Activated T-helper 9 cell treated with anti-CD3 and anti-CD28 coated beads, Interleukin-2, amount 50 U/mL, for 16 hours (primary cell): ENCODE results near the gene USH1G.

Experiments
- DNase-seq: peaks from one replicate; pipeline ENCODE4 v3.0.0-alpha.2; 2020; ENCODE audit warnings: low read depth

The USH1G gene

DNA sequence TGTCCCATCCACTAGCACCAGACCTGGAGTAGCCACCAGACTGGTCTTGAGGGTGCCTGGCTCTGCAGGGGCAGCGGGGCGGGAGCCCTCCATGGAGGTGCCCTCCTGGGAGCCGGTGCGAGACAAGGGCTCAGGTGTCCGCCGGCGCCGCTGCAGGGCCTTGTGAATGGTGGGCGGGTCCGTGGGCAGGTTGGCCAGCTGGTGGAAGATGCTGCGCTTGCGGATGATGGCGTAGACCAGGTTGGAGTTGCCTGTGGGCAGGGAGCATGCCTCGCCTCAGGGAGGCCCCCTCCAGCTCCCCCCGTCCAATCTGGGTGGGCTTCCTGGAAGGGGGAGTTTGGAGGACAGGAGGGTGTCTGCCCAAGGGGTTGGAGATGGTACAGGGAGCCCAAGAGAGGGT is 31.1 kb upstream of the USH1G start:
- no peak for DNase-seq

DNA sequence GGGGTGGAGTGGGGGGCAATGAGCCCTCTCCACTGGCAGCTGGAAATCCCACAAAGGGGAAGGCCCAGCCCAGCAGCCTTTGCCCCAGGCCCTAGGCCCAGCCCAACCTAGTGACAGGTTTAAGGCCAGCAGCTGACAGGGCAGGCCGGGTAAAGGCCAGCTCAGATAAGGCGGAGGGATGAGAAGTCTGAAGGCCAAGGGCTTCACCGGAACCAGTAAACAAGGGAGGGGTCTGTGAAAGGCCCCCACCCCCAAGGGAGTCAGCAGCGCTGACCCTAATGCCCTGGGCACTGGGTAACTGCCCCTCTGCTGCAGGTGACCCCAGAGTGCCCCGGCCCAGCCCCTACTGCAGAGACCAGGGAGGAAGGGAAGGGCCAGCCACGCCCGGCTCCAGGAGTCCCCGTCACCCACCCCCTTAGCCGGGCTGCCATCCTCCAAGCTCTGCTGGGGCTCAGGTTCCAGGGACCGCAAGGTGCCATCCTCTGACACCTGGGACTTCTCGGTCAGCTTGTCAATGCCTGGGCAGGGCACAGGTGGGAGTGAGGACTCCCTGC is 30.2 kb upstream of the USH1G start:
- DNase-seq = no peak

DNA sequence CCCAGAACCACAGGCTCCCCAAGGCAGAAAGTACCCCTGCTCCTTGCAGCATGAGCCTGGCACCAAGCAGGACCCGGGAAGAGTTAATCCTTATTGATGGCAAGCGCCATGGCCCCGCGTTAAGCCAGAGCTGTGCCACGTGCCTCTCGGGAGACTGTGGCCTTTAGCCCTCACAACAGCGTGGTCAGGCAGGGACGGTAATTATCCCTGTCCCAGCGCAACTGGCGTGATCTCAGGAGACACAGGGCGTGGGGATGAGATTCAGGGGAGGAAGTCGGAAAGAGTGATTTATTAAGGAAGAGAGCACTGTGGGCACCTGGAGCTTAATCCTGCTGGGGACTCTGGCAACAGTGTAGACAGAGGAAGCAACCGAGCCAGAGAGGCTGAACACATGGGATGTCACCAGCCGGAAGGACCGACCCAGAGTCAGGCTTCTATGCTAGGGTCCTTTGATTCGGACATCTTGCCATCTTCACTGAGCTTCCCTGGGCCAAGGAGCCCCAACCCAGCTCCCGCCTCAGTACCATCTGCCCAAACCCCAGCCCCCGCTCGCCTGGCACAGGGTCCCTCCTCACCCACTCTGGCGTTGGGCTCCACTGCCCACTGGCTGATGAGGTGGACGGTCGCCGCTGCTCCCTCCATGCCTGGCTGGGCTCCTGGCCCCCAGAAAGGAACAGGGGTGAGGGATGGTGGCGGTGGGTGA is 29.5 kb upstream of the USH1G start:
- no peak for DNase-seq

DNA sequence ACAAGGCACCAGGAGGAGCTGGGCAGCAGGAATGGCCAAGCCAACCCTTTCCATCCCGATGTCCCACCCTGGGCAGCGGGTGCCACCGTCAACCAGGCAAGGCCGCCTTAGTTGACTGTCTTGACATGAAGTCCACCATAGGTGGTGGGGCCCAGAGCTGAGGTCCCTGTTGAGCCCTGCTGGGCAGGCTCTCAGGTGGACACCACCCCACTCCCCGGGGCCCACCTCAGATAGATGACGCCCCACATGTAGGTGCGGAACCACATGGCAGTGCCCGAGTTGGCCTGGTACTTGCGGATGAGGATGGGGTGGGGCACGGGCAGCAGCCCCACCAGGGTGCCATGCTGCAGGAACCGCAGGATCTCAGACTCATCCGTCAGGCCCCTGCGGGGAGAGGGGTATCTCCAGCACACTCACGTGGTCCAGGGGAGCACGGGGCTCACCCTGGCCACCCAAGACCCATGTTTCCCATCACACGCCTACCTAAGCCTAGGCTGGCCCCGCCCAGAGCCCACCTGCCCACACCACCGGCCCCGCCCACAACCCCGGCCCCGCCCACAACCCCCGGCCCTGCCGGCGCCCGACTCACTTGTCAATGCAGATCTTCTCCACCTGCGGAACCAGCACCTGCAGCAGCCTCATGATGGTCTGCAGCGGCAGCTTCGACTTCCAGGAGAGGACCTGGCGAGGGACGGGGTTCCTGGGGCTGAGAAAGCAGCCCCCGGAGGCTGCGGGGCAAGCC is 28.8 kb upstream of the USH1G start:
- DNase-seq = no peak

DNA sequence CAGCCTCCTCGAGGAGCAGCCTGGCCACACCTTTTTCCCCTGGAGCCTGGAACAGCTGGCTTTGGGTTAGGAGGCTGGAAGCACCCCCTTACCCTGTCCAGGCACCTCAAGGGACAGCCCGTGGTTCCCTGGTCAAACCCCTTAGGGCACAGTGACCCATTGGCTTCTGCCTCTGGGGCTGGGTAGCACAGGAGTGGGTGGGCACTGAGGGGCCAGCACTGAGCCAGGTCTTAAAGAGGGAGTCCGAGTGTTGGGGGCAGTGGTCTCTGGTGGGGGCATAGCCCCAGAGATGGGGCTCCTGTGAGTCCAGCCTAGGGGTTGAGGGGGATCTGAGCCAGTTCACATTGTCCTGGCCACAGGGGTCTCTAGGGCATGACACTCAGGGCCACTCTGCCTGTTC is 28.0 kb upstream of the USH1G start:
- DNase-seq = no peak

DNA sequence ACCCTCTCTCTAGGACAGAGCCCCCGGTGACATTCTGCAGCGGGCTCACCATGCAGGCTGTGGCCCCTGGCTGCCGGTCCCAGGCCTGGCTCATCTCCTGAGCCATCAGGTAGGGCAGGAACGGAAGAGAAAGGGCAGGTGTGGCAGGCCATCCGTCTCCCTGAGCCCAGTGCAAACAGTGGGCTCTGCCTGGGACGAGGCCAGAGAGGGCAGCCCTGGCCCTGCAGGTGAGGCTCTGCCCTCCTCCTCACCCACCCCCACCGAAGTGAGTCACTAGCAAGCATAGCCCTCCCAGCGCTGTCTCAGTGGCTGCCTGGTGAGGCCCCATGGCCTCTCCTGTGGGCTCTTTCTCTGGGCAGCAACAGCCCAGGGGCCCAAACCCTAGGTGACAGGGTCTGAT is 27.2 kb upstream of the USH1G start:
- DNase-seq = no peak

DNA sequence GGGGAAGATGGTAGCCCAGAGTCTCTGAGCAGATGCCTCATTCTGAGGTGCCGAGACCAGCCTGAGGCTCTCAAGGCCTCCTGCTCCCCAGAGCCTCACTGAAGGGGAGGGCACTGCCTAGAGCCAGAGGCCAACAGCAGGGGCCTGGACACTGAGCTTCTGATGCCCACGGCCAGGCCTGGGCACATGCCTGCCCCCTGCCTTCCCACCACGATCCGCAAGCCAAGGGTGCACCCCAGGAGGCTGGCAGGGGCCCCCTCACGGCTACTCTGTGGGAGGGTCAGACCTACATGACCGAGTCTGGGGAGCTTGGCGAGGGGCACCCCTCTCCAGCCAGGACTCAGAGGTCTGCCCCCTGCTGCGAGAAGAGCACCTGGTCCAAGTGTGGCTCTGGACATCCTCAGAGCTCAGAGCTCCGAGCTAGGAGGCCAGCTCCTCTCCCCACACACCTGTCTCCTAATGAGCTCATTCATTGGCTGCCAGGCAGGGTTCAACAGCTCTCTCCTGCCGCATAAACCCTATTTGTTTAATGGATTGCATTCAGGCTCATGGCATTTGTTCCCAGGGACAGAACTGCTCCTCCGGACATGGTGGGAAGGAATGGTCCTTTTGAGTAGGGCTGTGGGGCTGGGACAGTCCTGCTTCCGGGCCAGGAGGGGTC is 26.5 kb upstream of the USH1G start:
- DNase-seq = no peak

DNA sequence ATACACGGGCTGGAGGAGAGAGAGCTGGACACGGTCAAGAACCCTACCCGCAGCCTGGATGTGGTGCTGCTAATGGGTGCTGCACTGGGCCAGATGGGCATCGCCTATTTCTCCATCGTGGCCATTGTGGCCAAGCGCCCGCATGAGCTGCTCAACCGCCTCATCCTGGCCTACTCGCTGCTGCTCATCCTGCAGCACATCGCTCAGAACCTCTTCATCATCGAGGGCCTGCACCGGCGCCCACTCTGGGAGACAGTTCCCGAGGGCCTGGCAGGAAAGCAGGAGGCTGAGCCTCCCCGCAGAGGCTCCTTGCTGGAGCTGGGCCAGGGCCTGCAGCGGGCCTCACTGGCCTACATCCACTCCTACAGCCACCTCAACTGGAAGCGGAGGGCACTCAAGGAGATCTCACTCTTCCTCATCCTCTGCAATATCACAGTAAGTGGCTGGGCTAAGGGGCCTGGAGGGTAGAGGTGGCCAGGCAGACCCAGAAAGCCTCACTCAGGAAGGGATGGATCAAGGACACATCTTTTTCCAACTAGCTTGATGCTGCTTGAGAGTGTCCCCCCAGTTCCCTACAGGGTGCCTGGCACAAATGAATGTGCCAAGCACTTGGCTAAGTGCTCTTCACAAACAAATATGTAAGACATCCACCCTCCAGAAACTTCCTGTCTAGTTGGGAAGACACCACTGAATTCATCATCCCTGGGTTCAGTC is 24.1 kb upstream of the USH1G start:
- no peak for DNase-seq

DNA sequence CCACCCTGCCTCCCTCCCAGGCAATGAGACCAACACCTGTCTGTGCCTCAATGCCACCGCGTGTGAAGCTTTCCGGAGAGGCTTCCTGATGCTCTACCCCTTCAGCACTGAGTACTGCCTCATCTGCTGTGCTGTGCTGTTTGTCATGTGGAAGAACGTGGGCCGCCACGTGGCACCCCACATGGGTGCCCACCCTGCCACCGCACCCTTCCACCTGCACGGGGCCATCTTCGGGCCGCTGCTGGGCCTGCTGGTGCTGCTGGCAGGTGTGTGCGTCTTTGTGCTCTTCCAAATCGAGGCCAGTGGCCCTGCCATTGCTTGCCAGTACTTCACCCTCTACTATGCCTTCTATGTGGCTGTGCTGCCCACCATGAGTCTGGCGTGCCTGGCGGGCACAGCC is 23.6 kb upstream of the USH1G start:
- DNase-seq = no peak

DNA sequence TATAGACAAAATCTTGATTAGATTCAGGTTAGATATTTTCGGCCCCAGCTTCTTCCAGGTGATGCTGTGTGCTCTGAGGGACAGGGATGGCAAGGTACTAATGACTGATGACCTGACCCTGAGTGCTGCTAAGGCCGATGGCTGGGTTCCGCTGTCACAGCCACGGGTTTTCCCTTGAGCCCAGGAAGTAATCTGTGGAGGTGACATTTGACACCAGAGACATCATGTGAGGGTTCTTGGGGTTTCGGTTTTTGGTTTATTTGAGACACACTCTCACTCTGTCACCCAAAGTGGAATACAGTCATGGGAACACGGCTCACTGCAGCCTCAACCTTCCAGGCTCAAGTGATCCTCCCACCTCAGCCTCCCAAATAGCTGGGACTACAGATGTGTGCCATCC is 22.5 kb upstream of the USH1G start:
- DNase-seq = no peak

DNA sequence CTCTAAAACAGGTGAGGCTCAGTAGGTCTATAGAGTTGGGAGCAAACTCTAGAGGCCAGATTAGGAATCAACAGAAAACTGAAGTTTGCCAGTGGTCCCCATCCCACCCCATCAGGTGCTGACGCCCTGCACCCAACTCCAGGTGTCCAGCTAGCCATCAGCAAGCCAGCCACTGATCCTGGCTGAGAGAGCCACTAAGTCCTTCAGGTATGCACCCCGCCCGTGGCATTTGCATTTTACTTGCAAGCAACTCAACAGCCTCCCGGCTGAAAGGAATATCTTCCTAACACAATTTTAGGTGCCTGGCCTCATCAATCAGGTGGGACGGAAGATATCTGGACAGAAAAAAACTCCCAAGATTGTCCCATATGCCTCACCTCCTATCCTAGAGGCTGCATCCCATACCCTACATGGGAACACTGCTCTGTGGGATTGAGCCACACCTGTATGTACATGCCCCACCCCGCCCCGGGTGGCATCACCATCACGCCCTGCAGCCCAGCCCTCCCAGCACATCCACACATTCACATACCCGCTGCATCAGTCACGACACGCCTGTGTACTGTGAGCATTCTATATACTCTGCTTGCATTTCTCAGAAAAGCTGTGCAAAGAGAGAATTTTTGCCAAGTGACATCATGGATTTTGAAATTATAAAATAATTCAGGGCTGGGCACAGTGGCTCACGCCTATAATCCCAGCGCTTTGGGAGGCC is 20.9 kb upstream of the USH1G start:
- no peak for DNase-seq

DNA sequence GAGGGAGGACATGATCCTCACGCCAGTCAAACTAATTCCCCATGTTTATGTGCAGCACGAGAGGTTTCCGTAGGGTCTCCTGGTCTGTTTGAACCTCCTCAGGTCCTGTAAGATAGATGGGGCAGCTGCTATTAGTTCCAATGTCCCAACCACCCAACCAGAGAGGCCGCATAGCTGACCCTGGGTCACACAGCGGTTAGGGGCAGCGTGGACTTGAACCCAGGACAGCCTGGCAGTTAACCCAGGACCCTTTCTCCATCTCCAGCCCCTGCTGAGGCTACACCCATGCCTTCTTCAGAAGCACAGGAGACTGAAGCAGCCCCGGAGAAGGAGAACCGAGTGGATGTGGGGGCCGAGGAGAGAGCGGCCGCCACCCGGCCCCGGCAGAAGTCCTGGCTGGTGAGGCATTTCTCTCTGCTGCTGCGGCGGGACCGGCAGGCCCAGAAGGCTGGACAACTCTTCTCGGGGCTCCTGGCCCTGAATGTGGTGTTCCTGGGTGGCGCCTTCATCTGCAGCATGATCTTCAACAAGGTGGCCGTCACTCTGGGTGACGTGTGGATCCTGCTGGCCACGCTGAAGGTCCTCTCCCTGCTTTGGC is 18.2 kb upstream of the USH1G start:
- DNase-seq = no peak

DNA sequence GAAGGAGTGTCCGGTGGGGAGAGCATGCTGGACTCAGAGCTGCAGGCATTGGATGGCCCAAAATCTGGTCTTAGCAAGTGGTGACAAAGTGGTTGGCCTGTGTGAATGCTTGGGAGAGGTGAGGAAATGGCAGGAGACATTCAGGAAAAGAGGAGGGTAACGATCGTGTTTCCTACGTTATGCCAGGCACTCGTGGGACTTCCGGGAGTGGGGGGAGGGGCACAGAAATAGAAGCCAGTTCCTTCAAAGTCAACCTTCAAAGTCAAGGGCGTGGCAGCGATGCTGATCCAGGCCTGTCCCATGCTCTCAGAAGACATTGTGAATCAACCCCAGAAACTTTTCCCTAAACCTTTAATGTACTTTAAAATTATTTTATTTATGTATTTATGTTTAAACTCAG is 16.5 kb upstream of the USH1G start:
- no peak for DNase-seq

DNA sequence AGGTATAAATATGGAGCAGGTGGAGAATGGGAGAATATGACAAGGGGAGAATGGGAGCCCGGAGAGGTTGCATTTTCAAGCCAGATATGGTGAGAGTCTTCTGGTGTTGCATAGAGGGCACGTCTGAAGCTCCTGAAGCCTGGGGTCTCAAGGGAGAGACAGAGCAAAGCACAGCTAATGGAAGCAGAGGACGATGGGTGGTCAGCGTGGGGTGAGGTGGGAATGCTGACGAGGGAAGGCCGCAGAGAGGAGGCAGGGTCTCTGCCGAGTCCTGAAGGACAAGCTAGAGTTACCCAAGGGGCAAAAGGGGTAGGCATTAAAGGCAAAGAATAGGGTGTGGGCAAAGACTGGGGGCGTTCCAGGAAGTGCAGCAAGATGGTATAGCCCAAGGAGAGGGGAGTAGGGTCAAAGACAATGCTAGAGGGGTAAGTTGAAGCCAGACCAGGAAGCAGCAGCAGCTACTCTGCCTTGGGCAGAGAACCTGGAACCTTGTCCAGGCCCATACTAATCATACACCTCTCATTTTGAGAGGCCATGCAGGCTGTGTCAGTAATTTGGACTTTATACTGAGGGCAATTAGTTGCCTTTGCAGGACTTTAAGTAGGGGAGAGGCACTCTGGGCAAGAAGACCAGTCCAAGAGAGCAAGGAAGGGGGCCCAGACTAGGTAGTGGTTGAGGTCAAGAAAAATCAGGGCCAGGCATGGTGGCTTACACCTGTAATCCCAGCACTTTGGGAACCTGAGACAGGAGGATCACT is 15.3 kb upstream of the USH1G start:
- DNase-seq = no peak

DNA sequence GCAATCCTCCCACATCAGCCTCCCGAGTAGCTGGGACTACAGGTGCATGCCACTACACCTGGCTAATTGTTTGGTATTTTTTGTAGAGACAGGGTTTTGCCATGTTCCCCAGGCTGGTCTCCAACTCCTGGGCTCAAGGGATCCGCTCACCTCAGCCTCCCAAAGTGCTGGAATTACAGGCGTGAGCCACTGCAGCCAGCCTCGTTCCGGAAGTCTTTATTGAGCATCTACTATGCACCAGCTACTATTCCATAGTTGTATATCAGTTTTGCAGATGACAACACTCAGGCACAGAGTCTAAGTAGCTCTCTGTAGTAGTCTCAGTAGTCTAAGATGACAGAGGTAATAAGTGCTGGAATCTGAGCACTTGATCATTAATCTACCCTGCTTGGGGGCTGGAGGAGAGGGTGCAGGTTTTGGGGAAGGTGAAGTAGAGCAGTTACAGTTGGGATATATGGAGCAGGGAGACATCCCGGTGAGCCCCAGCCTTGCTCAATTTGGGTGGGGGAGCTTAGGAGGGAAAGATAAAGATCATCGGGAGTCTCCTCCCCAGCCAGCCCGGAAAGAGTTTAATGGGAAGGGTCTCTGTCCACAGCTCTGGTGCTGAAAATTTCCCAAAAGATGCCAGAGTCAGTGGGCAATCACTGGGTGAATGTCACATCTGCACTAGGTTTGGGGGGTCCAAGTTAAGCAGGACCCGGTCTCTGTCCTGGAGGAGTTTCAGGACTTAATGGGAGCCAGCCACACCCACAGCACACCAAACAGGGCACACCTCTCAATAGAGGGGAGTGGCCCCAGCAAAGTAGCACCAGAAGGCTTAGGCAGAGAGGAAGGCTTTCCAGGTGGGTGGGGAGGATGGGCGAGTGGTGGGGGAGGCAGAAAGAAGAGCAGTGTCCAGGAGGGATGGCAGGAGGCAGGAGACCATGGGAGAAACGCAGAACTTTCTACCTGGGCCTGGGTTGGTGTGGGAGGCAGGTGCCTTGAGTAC is 14.3 kb upstream of the USH1G start:
- DNase-seq = no peak

DNA sequence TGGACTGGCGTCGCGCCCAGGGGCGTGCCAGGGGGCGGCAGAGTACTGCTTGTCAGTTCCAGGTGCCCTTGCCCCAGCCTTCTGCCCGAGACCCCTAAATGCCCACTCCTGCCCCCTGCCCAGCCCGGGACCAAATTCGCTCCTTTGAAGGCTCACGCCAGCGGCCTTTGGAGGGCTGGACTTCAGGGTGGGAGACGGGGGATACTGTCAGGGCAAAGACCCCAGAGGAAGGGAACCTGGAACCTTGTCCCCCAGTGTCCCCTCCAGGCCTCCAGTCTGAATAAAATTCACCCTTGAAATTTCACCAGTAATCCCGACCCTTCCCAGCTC is 13.4 kb upstream of the USH1G start:
- no peak for DNase-seq

DNA sequence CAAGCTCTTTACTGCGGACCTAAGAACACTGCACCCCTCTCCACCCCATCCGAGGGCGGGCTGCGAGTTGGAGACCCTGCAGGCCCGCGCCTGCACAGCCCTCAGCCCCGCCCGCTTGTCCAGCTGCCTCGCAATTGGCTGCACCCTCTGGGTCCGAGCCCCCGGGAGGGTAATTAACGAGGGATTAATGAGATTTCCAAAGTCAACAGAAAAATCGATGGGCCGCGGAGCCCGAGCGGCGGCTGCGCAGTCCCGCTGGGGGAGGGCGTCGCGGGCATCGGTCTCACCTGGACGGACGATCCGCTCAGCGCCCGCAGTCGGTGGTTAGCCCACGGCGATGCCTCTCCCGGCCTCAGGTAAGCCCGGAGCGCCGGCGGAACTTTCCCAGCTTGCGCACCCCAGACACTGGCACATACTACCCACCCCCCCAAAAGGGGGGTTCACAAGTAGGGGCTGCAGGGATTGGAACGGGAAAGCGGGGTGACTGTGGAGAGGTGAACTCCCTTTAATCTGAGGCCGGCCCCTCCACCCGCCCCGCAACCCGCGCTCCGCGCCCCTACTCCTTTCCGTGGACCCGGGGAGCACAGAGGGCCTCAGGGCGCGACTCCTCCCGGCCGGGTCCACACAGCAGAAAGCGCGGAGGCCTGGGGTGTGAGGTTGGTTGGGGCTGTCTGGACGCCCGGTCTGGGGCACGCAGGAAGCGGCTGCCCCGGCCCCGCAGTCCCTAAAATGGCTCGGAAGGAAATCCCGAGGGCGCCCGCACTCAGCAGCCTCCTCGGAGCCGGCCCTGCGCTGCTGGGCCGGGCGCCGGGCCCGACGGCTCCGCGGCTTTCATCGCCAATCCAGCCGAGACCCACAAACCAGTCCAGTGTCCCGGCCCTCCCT is 12.8 kb upstream of the USH1G start, which contains the start of gene OTOP3:
OTOP3 (plus strand) TSS at position 314 of the 885 bp plus-strand sequence; CDS start at position 338, 24 bp downstream.
- no peak for DNase-seq

DNA sequence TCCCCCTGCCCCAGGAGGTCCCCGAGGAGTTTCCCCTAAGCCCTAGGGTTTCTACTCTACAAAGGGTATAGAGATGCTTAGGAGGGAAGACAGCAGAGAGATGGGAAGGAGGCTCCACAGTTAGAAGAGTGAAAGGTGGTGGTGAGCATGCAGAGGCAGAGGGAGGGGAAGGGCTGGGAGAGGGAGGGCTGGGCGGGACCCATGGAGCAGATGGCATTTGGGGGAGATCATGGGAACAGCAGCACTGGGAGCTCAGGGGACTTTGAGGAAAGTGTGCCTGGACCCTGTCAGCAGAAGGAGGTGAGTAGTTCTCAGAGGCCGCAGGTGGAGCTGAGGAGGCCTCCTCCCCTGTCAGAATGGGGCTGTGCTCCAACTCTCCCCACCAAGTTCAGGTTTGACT is 12.0 kb upstream of the USH1G start:
- DNase-seq = no peak
